GM04503 (cell line): ENCODE data around the gene NELFCD.
"Not testable (repeated sequence)": the region's sequence is repeated elsewhere in the genome, so short reads cannot be mapped to it uniquely, and the experiment has no call there.

ENCODE experiments used
- DNase-seq: peaks from one replicate; pipeline ENCODE4 v3.0.0-alpha.2; 2012; ENCODE audit warnings: low read depth

The NELFCD gene

GRCh38 chr20:58980711-58981627, at the start of gene NELFCD:
NELFCD (plus strand) TSS chr20:58981256; CDS start chr20:58981310, 54 bp downstream.
- DNase-seq = no peak

GRCh38 chr20:58932170-58932569, 48.9 kb upstream of the NELFCD start:
- no peak for DNase-seq

GRCh38 chr20:58938078-58938477, 43.0 kb upstream of the NELFCD start:
- no peak for DNase-seq

GRCh38 chr20:58938541-58938940, 42.5 kb upstream of the NELFCD start:
- DNase-seq = no peak

- no peak for DNase-seq
Observed at GRCh38 chr20:58941471-58941870, 39.6 kb upstream of the NELFCD start.

- no peak for DNase-seq
Observed at GRCh38 chr20:58942549-58942948, 38.5 kb upstream of the NELFCD start.

GRCh38 chr20:58944610-58945009, 36.4 kb upstream of the NELFCD start:
- DNase-seq = no peak

- DNase-seq = no peak
Observed at GRCh38 chr20:58945965-58946631, 35.0 kb upstream of the NELFCD start.

- not testable (repeated sequence) for DNase-seq
Observed at GRCh38 chr20:58947797-58948388, 33.2 kb upstream of the NELFCD start.

GRCh38 chr20:58950603-58951002, 30.5 kb upstream of the NELFCD start:
- DNase-seq = no peak

- no peak for DNase-seq
Observed at GRCh38 chr20:58953050-58953449, 28.0 kb upstream of the NELFCD start.

GRCh38 chr20:58956078-58956477, 25.0 kb upstream of the NELFCD start:
- DNase-seq = no peak

GRCh38 chr20:58959652-58960051, 21.4 kb upstream of the NELFCD start:
- DNase-seq = no peak

- DNase-seq = no peak
Observed at GRCh38 chr20:58963060-58963584, 17.9 kb upstream of the NELFCD start.

- DNase-seq = not testable (repeated sequence)
Observed at GRCh38 chr20:58963922-58964321, 17.1 kb upstream of the NELFCD start.

- no peak for DNase-seq
Observed at GRCh38 chr20:58965270-58966064, 15.6 kb upstream of the NELFCD start.

- no peak for DNase-seq
Observed at GRCh38 chr20:58967652-58968429, 13.2 kb upstream of the NELFCD start.

GRCh38 chr20:58969439-58969838, 11.6 kb upstream of the NELFCD start:
- no peak for DNase-seq

GRCh38 chr20:58970146-58970545, 10.9 kb upstream of the NELFCD start:
- no peak for DNase-seq

GRCh38 chr20:58971429-58971828, 9.6 kb upstream of the NELFCD start:
- DNase-seq = no peak

- no peak for DNase-seq
Observed at GRCh38 chr20:58973179-58973578, 7.9 kb upstream of the NELFCD start.
